NCI-H748 (cell line): ENCODE results near the gene KATNB1.
"Not testable (repeated sequence)": the region's sequence is repeated elsewhere in the genome, so short reads cannot be mapped to it uniquely, and the experiment has no call there.

Experiments
- DNase-seq: peaks from one replicate; lab custom pipeline; 2025; ENCODE audit not compliant: unreplicated experiment; lab: John Stamatoyannopoulos, UW

The KATNB1 gene

GRCh38 chr16:57700781-57701551 lies 34.6 kb upstream of the KATNB1 start:
- no peak for DNase-seq

GRCh38 chr16:57701759-57702371 lies 33.7 kb upstream of the KATNB1 start:
- no peak for DNase-seq

GRCh38 chr16:57703416-57704010 lies 32.1 kb upstream of the KATNB1 start:
- DNase-seq = no peak

GRCh38 chr16:57704011-57704904 lies 31.3 kb upstream of the KATNB1 start:
- DNase-seq = no peak

GRCh38 chr16:57704905-57705852 lies 30.4 kb upstream of the KATNB1 start:
- DNase-seq = no peak

- DNase-seq = no peak
Measured at GRCh38 chr16:57706717-57707116, 28.9 kb upstream of the KATNB1 start.

- DNase-seq = no peak
Measured at GRCh38 chr16:57707331-57707730, 28.2 kb upstream of the KATNB1 start.

- DNase-seq = no peak
Measured at GRCh38 chr16:57708168-57708567, 27.4 kb upstream of the KATNB1 start.

- no peak for DNase-seq
Measured at GRCh38 chr16:57709663-57710062, 25.9 kb upstream of the KATNB1 start.

- no peak for DNase-seq
Measured at GRCh38 chr16:57711346-57711745, 24.2 kb upstream of the KATNB1 start.

GRCh38 chr16:57711993-57712392 lies 23.6 kb upstream of the KATNB1 start:
- DNase-seq = no peak

- DNase-seq = not testable (repeated sequence)
Measured at GRCh38 chr16:57712569-57712968, 23.0 kb upstream of the KATNB1 start.

- no peak for DNase-seq
Measured at GRCh38 chr16:57713596-57713995, 22.0 kb upstream of the KATNB1 start.

- DNase-seq = no peak
Measured at GRCh38 chr16:57714047-57714446, 21.5 kb upstream of the KATNB1 start.

GRCh38 chr16:57720142-57720575 lies 15.4 kb upstream of the KATNB1 start:
- DNase-seq = peak; percentile 3

- no peak for DNase-seq
Measured at GRCh38 chr16:57721356-57722209, 14.0 kb upstream of the KATNB1 start.

GRCh38 chr16:57722210-57722499 lies 13.4 kb upstream of the KATNB1 start:
- no peak for DNase-seq

- DNase-seq = no peak
Measured at GRCh38 chr16:57722651-57723050, 12.9 kb upstream of the KATNB1 start.

GRCh38 chr16:57723170-57723569 lies 12.4 kb upstream of the KATNB1 start:
- no peak for DNase-seq
